Measurements from ENCODE around the gene SIK1.
"Not testable (repeated sequence)": the region's sequence is repeated elsewhere in the genome, so short reads cannot be mapped to it uniquely, and the experiment has no call there.

DNA sequence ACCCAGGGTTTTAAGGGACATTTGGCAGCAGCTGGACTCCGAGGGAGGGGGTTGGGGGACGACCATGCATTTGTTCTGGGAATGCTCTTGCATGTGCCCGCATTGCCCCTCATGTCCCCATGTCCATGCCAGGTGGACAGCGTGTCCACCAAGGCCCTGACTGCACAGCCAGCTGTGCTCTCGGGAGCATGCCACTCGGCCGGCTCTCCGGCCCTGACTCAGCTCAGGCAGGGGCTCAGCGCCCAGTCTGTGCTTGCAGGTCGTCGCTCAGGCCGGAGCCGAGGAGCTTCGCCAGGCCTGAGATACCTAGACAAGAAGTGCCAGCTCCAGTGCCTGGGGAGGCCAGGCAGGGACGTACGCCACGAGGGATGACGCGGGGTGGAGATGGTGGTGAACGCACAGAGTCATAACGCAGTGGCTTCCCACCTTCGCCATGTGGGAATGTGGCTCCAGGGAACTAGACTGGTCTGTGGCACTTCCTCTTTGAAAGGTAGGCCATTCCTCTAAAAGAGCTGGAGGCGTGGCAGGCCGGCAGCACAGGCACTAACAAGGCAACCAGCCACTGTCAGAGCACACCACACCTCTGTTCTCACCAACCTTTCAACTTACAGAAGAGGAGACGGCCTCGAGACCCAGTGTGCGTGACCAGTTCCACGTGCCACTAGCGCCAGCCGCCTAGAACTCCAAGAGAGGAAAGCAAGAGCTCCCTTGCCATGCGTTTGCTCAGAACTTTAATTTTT is 43.0 kb upstream of the SIK1 start:
- TF ChIP-seq, protein P1, sequence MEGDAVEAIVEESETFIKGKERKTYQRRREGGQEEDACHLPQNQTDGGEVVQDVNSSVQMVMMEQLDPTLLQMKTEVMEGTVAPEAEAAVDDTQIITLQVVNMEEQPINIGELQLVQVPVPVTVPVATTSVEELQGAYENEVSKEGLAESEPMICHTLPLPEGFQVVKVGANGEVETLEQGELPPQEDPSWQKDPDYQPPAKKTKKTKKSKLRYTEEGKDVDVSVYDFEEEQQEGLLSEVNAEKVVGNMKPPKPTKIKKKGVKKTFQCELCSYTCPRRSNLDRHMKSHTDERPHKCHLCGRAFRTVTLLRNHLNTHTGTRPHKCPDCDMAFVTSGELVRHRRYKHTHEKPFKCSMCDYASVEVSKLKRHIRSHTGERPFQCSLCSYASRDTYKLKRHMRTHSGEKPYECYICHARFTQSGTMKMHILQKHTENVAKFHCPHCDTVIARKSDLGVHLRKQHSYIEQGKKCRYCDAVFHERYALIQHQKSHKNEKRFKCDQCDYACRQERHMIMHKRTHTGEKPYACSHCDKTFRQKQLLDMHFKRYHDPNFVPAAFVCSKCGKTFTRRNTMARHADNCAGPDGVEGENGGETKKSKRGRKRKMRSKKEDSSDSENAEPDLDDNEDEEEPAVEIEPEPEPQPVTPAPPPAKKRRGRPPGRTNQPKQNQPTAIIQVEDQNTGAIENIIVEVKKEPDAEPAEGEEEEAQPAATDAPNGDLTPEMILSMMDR (IDR thresholded peaks at IDR 0.05; ENCODE audit: low read depth, low read length), result not testable (repeated sequence)
- TF ChIP-seq POLR2A (IDR thresholded peaks at IDR 0.05; ENCODE audit: extremely low read depth, insufficient read length), result not testable (repeated sequence)
